NCI-H146 treated with DMSO at 0.1 percent for 48 hours (cell line): ENCODE data around the gene OR52A1.
"Not testable (repeated sequence)": the region's sequence is repeated elsewhere in the genome, so short reads cannot be mapped to it uniquely, and the experiment has no call there.

Experiments used
- DNase-seq: peaks from one replicate; lab custom pipeline; 2025; ENCODE audit not compliant: unreplicated experiment; lab: John Stamatoyannopoulos, UW

OR52A1 gene

DNA sequence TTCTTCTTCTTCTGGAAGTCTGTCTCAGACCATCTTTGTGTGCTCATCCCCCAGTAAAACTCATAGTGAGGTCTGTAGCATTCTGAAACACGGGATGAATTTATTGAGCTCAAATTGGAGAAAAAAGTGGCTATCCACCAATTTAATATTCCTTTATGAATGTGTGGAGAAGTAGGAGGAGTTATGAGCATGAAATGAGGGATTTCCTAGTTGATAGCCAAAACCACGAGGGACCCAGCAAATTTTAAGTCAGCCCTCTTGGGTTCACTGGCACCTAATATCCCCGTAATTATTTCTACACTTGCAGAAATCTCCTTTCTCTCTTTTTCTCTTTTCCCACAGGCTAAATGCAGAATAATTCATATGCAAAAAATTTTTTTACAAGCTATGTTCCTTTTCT is at the start of gene OR52A1:
Gene OR52A1 (minus strand): TSS at position 101 of the 400 bp plus-strand sequence. CDS start 2,388 bp downstream, outside the sequence.
- DNase-seq = no peak

DNA sequence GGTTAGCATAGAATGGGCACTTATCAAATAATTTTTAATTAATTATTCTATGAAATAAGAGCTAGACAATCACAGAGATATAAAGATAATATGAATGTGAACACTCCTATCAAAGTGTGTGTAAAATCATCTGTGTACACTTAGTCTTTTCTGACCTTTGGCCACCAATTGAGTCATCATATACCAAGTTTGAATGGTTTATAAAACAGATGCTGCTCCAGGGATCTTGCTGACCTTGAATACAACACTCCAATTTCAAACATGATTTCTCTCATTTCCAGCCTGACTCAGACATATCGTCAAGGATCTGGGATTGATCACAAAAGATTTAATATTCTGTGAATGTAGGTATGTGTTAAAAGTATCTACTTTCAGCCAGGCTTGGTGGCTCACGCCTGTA is 48.8 kb upstream of the OR52A1 start:
- no peak for DNase-seq

DNA sequence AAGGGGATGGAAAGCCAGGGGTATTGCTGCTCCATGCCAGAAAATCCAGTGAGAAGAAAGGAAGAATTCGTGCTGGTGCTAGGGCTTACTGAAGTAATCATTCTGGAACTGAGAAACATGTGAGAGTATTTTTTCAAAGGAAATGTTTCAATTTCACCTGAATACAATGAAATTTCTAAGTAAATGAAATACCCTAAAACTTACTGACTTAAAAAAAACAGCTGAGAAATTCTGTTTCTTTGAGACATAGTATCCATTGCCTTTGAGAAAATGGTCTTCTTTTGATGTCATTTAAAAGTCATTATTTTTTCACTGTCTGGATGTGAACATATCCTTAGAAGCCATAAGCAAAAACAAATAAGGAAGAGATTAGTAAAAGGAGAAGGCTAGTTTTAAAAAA is 46.0 kb upstream of the OR52A1 start, which contains the start of gene OR51V1:
Gene OR51V1 (minus strand): TSS at position 101 of the 400 bp plus-strand sequence. CDS start 0 bp downstream, at position 101.
- no peak for DNase-seq

DNA sequence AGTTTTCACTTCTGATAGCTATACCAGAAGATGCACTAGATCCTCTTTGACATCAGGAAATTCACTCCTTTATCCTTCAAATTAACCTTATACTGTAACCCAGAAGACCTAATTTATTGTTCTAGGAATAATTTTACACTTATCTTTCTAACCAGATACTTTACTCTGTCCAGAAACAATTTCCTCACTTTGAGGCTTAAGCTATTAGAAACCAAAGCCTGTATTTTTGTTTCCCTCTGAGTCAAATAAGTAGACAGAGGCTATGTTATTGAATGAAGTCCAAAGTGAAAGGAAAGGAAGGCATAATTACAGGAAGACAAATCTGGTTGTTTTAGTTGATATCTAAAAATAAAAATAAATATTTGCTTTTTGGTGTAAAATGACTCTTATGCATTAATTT is 43.7 kb upstream of the OR52A1 start:
- DNase-seq = no peak

DNA sequence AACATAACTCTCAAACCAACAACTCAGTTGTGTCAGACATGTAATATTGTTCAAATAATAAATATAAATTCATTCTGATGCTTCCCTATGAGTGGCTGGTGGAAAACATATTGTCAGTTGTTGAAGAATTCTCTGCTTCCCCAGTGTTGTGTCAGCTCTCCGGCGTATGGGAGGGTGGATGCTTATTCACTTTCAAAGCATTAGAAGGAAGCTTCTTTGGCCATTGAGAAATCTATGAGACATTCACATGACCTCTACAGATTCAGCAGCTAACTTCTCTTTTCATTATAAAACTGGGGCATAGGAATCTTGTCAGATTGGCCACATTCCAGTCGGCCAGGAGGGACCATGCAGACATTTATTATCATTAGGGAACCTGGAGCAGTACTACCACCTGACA is 43.0 kb upstream of the OR52A1 start:
- DNase-seq = no peak

DNA sequence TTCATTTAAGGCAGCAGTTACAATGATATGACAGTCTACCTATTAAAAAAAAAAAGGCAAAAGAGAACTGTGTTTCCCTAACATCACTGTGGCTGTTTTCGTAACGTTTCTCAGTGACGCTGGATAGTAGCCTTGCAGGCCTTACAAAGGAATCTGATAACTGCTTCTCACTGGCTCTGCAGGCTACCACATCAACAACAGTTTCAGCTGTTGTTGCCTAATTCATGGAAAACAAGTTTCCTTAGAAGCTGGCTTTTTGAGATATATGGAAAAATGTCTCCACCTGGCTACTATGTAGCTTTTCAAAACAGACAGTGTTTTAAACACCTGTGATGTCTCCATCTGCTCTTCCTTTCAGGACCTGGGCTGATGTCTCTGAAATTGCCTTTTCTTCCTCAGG is 42.2 kb upstream of the OR52A1 start:
- no peak for DNase-seq

DNA sequence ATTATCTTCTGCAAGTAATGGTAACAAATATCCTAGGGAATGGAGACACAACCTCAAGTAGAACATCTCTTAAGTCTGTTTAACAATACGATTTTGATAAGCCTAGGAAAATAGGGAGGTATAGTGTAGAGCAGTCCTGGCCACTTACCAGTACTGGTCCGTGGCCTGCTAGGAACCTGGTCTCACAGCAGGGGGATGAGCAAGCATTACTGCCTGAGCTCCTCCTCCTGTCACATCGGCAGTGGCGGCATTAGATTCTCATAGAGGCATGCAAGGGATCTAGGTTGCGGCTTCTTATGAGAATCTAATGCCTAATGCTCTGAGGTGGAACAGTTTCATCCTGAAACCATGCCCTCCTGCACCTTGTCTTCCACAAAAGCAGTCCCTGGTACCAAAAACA is 41.5 kb upstream of the OR52A1 start:
- DNase-seq = no peak

DNA sequence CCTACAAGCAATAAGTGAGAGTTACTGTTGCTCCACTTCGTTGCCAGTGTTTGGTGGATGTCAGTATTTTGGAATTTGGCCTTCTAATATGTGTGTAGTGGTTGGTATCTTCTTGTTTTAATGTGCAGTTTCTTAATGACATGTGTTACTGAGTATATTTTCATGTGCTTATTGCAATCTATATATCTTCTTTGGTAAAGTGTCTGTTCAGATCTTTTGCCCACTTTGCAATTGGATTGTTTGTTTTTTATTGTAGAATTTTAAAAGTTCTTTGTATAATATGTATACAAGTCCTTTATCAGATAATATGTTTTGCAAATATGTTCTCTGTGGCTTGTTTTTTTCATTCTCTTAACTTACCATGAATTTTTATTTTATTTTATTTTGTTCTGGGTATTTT is 38.2 kb upstream of the OR52A1 start:
- no peak for DNase-seq

DNA sequence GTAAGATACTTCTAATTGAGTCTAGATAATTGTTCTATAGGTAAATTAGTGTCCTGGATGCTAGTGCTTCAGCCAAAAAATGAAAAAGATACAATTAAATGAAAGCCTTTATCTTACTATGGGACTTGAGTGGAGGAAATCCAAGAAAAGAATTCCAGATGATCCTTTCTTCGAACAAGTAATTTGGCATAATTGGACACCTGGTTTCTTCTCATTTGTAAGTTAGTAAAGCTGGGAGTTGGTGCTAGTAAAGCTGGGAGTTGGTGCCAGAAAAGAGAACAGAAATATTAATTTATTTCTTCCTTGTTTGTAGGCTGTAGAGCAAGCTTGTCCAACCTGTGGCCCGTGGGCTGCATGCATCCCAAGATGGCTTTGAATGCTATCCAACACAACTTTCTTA is 33.6 kb upstream of the OR52A1 start:
- DNase-seq = no peak

DNA sequence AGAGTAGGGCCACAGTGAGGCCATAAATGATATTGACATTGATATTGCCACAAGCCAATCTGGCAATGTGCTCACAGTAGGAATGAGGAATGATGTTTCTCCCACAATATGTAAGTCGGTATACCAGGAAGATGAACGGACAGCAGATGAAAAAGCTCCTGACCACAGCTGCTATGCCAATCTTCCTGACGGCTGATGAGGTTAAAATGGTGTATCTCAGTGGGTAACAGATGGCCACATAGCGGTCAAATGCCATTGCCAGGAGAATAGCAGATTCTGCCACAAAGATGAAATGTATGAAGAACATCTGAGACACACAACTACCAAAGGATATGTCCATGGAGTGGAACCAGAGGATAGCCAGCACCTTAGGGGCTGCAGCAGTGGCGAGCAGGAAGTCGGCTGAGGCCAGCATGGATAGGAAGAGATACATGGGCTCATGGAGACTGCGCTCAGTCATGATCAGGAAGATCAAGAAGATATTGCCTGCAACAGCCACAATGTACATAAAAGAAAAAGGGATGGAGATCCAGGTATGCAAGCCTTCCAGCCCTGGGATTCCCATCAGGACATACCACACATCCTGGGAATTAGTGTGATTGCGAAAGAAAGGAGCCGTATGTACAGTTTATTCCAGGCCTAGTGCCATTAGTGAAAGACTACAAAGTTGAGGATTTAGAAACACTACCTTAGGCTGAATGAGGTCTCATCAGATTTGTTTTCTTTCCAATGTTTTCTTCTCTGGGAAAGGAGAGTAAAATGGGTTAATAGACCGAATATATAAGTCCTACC is 23.7 kb upstream of the OR52A1 start:
- DNase-seq = no peak

DNA sequence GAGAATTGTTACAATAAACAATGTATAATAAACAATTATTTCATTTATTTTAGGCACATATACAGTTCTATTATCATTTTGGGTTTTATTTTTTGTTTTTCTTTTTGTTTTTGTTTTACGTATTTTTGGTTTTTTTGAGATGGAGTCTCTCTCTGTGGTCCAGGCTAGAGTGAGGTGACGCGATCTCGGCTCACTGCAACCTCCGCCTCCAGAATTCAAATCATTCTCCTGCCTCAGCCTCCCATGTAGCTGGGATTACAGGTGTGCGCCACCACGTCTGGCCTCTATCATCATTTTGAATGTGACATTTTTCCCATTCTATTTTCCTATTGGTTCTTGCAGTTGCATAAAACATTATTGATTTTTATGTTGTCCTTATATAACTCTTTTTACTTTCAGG is 20.4 kb upstream of the OR52A1 start:
- no peak for DNase-seq

DNA sequence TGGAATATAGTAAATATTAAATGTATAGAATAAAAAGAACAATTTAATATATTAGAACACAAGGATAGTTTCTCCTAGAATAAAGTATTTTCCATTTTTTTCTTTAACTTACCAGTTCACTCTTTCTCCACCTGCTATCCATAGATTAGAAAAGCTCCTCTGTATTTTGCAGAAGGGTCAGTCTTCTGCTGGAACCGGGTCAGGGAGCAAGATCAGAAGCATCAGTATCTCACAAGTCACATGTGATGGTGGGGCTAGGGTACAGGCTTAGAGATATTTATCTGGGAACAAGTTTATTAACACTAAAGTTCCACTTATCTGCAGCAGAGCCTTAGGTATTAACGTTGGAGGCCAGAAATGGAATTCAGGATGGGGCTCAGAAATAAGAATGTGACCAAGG is 17.3 kb upstream of the OR52A1 start:
- no peak for DNase-seq

DNA sequence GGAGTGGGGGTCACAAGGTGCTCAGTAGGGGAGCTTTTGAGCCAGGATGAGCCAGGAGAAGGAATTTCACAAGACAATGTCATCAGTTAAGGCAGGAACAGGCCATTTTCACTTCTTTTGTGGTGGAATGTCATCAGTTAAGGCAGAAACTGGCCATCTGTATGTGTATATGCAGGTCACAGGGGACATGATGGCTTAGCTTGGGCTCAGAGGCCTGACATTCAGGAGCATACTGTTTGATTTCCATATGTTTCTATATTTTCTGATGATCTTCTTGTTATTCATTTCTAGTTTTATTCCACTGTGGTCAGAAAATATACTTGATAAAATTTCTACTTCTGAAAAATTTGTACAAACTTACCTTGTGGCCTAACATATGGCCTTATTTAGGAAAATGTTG is 11.3 kb upstream of the OR52A1 start:
- DNase-seq = not testable (repeated sequence)

DNA sequence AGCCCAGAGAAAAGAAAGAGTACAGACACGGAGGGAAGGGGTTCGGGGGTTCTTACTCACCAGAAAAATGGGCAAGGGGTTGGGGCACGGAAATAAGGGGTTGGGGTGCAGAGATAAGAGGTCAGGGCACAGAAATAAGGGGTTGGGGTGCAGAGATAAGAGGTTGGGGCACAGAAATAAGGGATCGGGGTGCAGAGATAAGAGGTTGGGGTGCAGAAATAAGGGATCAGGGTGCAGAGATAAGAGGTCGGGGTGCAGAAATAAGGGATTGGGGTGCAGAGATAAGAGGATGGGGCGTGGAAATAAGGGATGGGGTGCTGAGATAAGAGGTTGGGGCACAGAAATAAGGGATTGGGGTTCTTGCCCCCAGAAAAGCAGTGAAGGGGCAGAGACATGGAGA is 10.2 kb upstream of the OR52A1 start:
- not testable (repeated sequence) for DNase-seq

DNA sequence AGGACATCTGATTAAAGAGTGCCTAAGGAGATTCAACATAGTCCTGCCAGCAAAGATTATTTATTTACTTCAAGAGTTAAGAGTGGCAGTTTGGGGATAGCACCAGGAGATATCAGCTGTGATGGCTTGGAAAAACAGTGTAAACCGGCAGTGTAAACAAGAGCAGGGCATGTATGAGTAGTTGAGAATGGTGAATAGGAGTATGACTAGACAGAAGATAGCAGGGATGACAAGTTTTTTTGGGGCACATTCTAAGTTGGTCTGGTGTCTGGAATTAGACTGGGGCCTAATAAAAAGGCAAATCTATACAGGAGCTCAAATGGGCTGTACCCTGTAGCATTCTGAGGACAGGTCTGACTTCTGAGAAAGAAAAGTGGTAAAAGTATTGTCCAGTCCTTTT is 6.5 kb upstream of the OR52A1 start:
- not testable (repeated sequence) for DNase-seq

DNA sequence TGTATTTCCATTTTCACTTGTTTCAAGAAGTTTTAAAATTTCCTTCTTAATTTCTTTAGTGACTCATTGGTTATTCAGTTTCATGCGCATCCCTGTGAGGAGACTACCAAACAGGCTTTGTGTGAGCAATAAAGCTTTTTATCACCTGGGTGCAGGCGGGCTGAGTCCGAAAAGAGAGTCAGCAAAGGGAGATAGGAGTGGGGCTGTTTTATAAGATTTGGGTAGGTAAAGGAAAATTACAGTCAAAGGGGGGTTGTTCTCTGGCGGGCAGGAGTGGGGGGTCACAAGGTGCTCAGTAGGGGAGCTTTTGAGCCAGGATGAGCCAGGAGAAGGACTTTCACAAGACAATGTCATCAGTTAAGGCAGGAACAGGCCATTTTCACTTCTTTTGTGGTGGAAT is 5.7 kb upstream of the OR52A1 start:
- not testable (repeated sequence) for DNase-seq

DNA sequence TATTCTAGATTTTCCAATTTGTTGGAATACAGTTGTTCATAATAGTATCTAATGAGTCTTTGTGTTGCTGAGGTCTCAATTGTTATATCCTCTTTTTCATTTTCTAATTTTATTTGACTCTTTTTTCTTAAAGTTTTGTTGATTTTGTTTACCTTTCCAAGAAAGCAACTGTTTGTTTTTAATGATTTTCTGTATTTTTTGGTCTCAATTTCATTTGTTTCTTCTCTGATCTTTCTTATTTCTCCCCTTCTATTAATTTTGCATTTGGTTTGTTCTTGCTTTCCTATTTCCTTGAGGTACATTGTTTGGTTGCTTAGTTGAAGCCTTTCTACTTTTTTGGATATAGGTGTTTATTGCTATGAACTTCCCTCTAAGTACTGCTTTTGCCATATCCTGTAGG is 5.2 kb upstream of the OR52A1 start:
- DNase-seq = no peak

DNA sequence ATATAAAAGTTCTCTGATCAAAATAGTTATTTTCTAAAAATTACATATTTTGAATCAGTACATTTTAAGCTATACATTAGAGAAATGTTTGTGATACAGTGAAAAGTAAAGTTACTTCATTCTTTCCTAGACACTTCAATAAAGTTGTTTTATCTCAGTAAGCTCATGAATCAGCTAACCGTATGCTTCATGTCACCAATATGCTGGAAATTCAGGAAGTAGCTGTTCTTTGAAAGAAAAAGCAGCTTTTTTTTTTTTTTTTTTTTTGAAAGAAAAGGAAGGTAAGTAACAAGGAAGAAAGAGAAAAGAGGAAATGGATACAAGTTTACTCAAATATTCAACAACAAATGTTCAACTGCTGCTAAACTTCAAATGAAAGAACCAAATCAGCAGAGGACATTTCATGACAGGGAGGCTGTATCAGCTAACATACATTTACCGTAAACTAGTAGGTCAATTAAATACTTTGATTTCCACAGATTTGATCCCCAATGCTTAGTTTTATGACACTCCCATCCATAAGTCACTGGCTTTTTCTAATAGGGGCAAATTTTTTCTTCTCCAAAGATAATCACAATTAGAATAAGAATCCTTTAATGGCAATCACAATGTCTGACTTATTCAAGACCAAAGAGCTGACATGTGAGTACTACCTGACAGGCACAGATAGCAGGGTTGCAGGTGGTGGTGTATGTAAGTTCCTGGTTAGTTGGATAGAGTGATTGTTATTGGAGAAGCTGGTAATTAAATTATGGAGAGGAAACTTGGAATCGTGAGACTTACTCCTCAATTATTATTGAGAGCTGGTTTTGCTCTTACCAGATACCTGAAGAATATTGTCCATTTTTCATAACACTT is 754 bp downstream of the OR52A1 start:
- no peak for DNase-seq

DNA sequence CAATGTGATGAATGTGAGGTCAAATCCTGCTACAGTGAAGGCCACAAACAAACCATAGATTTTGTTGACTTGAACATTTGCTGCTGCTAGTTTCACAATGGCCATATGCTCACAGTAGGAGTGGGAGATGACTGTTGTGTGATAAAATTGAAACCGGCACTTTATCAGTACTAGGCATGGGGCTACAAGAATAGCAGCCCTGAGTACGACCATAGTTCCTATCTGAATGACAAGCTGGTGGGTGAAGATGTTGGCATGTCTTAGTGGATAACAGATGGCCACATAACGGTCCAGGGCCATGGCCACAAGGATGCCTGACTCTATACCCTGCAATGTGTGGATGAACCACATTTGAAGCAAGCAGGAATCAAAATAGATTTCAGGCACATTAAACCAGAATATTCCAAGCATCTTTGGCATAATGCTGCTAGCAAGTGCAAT is 2.8 kb downstream of the OR52A1 start:
- no peak for DNase-seq

DNA sequence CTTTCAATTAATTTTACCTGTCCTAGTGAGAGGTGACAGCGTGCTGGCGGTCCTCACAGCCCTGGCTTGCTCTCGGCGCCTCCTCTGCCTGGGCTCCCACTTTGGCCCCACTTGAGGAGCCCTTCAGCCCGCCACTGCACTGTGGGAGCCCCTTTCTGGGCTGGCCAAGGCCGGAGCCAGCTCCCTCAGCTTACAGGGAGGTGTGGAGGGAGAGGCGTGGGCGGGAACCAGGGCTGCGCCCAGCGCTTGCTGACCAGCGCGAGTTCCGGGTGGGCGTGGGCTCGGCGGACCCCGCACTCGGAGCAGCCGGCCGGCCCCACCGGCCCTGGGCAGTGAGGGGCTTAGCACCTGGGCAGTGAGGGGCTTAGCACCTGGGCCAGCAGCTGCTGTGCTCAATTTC is 10.4 kb downstream of the OR52A1 start:
- DNase-seq = not testable (repeated sequence)

DNA sequence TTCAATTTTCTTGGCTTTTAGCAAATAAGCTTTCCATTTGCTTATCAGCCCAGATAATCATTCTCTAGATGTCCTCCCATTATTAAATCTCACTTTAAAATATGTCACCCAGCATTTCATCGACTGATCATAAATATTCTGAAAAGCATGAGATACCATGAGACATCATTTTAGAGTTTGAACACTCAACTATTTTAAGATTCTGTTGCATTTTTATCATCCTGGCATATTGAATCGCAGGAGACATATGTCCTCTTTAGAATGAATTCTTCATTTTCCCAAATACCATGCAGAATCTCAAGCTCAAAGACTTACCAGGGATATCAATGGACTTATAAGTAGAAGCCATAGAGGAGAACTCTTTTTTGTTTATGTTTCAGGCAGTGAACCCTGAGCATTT is 16.6 kb downstream of the OR52A1 start, which contains the start of gene OR52A5:
Gene OR52A5 (minus strand): TSS at position 361 of the 400 bp plus-strand sequence. CDS start 5,714 bp downstream, outside the sequence.
- no peak for DNase-seq

DNA sequence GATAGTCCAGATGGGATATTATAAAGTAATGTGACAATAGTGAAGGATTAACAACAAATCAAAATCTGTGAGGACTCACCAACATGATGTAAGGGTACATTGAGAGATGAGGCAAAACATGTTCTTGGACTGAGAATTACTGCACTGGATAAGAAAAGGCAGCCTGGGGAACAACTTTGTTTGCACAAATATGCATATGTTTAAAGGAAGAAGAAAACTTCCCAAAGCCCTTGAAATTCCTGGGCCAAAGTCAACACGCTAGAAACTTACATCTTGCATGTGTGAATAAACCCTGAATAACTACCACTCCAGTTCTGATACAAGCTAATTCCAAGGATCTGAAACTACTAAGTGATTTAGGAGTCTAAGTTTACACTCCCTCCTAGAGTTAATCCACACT is 17.5 kb downstream of the OR52A1 start:
- no peak for DNase-seq
